KMS-11 (cell line): ENCODE data around the gene SMIM29.
"Not testable (repeated sequence)": the region's sequence is repeated elsewhere in the genome, so short reads cannot be mapped to it uniquely, and the experiment has no call there.

Source experiments
- H2AFZ ChIP-seq: fragments of 200-600 bp; sonication (generic); 2 replicates; pipeline ENCODE4 v1.6.1; 2016; ENCODE audit warnings: antibody characterized with exemption, mixed run types, low read depth
- H3K27ac ChIP-seq: fragments of 200-600 bp; sonication (generic); 2 replicates; pipeline ENCODE4 v1.6.1; 2016; ENCODE audit warnings: mild to moderate bottlenecking, mixed run types
- H3K27me3 ChIP-seq: fragments of 200-600 bp; sonication (generic); 2 replicates; pipeline ENCODE4 v1.6.1; 2017; ENCODE audit warnings: mild to moderate bottlenecking, low read depth, mixed run types, moderate library complexity; ENCODE audit not compliant: insufficient read depth
- H3K36me3 ChIP-seq: fragments of 200-600 bp; sonication (generic); 2 replicates; pipeline ENCODE4 v1.6.1; 2017; ENCODE audit warnings: mild to moderate bottlenecking, mixed run types; ENCODE audit not compliant: insufficient read depth
- H3K4me1 ChIP-seq: fragments of 200-600 bp; sonication (generic); 2 replicates; pipeline ENCODE4 v1.6.1; 2016; ENCODE audit warnings: mild to moderate bottlenecking, low read depth, mixed run types; ENCODE audit not compliant: poor library complexity, severe bottlenecking
- H3K4me2 ChIP-seq: fragments of 200-600 bp; sonication (generic); 2 replicates; pipeline ENCODE4 v1.7.0; 2016; ENCODE audit warnings: mild to moderate bottlenecking, mixed run types
- H3K4me3 ChIP-seq: fragments of 200-600 bp; sonication (generic); IDR thresholded peaks from 2 replicates; pipeline ENCODE4 v1.6.1; 2017; ENCODE audit warnings: low read depth, low read length, mixed read lengths; ENCODE audit not compliant: insufficient read depth
- H3K79me2 ChIP-seq: fragments of 200-600 bp; sonication (generic); 2 replicates; pipeline ENCODE4 v1.6.1; 2016; ENCODE audit warnings: low read depth, mixed run types; ENCODE audit not compliant: insufficient read depth
- H3K9ac ChIP-seq: fragments of 200-600 bp; sonication (generic); 2 replicates; pipeline ENCODE4 v1.6.1; 2016; ENCODE audit warnings: mild to moderate bottlenecking, mixed run types
- H4K20me1 ChIP-seq: fragments of 200-600 bp; sonication (generic); 2 replicates; pipeline ENCODE4 v1.6.1; 2016; ENCODE audit warnings: mild to moderate bottlenecking, mixed run types; ENCODE audit not compliant: insufficient read depth
- CTCF ChIP-seq: fragments of 200-600 bp; sonication (generic); conservative IDR thresholded peaks from 2 replicates; pipeline ENCODE4 v1.6.1; 2017; ENCODE audit warnings: low read depth, mild to moderate bottlenecking, antibody characterized with exemption, low read length, moderate library complexity, mixed read lengths

The SMIM29 gene

GRCh38 chr6:34260576-34261267 is 11.9 kb upstream of the SMIM29 start:
- H3K36me3 ChIP-seq = no peaks in the 10 kb centered on the region
- no peak overlapping the region for H3K4me2 ChIP-seq
- H3K79me2 ChIP-seq = no peaks in the 10 kb centered on the region
- H3K4me1 ChIP-seq = no peaks in the 10 kb centered on the region
- no peaks in the 10 kb centered on the region for H3K27me3 ChIP-seq
- H3K4me3 ChIP-seq = no peak overlapping the region
- H3K27ac ChIP-seq = no peak overlapping the region
- no peak overlapping the region for H3K9ac ChIP-seq
- no peak for TF ChIP-seq CTCF
- H2AFZ ChIP-seq = no peak overlapping the region
- H4K20me1 ChIP-seq = no peaks in the 10 kb centered on the region

- H3K4me2 ChIP-seq = no peak overlapping the region
- no peak for TF ChIP-seq CTCF
- H2AFZ ChIP-seq = no peak overlapping the region
- no peaks in the 10 kb centered on the region for H3K27me3 ChIP-seq
- H4K20me1 ChIP-seq = no peaks in the 10 kb centered on the region
- no peaks in the 10 kb centered on the region for H3K79me2 ChIP-seq
- no peak overlapping the region for H3K4me3 ChIP-seq
- no peak overlapping the region for H3K9ac ChIP-seq
- H3K27ac ChIP-seq = no peak overlapping the region
- H3K4me1 ChIP-seq = no peaks in the 10 kb centered on the region
- H3K36me3 ChIP-seq = no peaks in the 10 kb centered on the region
Observed at GRCh38 chr6:34259529-34260069, 10.8 kb upstream of the SMIM29 start.

GRCh38 chr6:34252395-34252794 is 3.6 kb upstream of the SMIM29 start:
- H3K27me3 ChIP-seq, H3K4me2 ChIP-seq, H2AFZ ChIP-seq, H4K20me1 ChIP-seq, H3K27ac ChIP-seq, H3K36me3 ChIP-seq, H3K4me3 ChIP-seq, H3K79me2 ChIP-seq, H3K9ac ChIP-seq: not testable (repeated sequence)
- peaks cover 15% of the 10 kb centered on the region for H3K4me1 ChIP-seq

- peaks cover 31% of the 10 kb centered on the region for H3K4me1 ChIP-seq
- H4K20me1 ChIP-seq = no peaks in the 10 kb centered on the region
- peak overlapping the region; percentile 96 for H2AFZ ChIP-seq
- H3K27me3 ChIP-seq = no peaks in the 10 kb centered on the region
- H3K9ac ChIP-seq = peak overlapping the region; percentile 73; the same call in 1 of the 2 replicates
- no peak overlapping the region for H3K4me3 ChIP-seq
- H3K4me2 ChIP-seq = peak overlapping the region; percentile 56
- H3K79me2 ChIP-seq = peaks cover 6% of the 10 kb centered on the region; the same call in 1 of the 2 replicates
- no peak overlapping the region for H3K27ac ChIP-seq
- H3K36me3 ChIP-seq = no peaks in the 10 kb centered on the region
- no peak; the same call in 1 of the 2 replicates for TF ChIP-seq CTCF
Observed at GRCh38 chr6:34249469-34250261, 859 bp upstream of the SMIM29 start.
